K562 (cell line): ENCODE results near the gene GCK. TPM values are rescaled to one million over a fixed set of nuclear protein-coding genes. Genes with fewer than 3 reads are reported as not detected.

ENCODE experiments used
- ATAC-seq: fragments of 200-7000 bp; cut with Tn5 transposase; 3 replicates; pipeline ENCODE4 v1.9.1; 2020; ENCODE audit warnings: moderate library complexity
- BruUV-seq: library from RNA; stranded (reverse); fragments of 400-500 nt; replicated peaks from 2 replicates; lab custom pipeline; 2021; lab: Mats Ljungman, UMichigan
- CTCF ChIA-PET: fragments of 300-600 bp; formaldehyde crosslinking; extraction: SDS; loops from one replicate; lab custom pipeline; 2021; ENCODE audit warnings: low intra/inter-chr PET ratio; lab: Yijun Ruan, JAX
- POLR2A ChIA-PET: fragments of 300-600, 350-650 bp; sonication (Branson Sonifier 250); formaldehyde crosslinking; extraction: SDS; loops from one replicate; lab custom pipeline; 2021; ENCODE audit warnings: antibody characterized with exemption, inconsistent platforms; lab: Yijun Ruan, JAX
- DNase-seq, 4 experiments: peaks; one replicate each; pipeline versions ENCODE4 v3.0.0 to v3.0.0-alpha.2; 2011 to 2018; ENCODE audit warnings: low spot score in 3 of 4, mixed read lengths in 3 of 4; ENCODE audit errors: extremely low read depth in 1 of 4
- FAIRE-seq: peaks from 2 replicates; lab custom pipeline; 2011; peaks lifted over from hg19 to GRCh38; lab: Jason Lieb, UNC
- H2AFZ ChIP-seq: 2 replicates; pipeline ENCODE4 v1.6.0; 2011; ENCODE audit warnings: low read depth, low read length, control low read depth, inconsistent platforms
- H3K27ac ChIP-seq: fragments of 200-600 bp; 3 replicates; pipeline ENCODE4 v1.8.0; 2011; ENCODE audit warnings: low read depth, mild to moderate bottlenecking, control low read depth, inconsistent platforms, low read length, moderate library complexity, mixed read lengths; ENCODE audit errors: extremely low read depth
- H3K27me3 ChIP-seq, 2 experiments: fragments of 300-600 bp in 1 of 2; 2 replicates in 1 of 2; 3 replicates in 1 of 2; pipeline versions ENCODE4 v1.6.0 to v1.8.0; 2011; ENCODE audit warnings: inconsistent platforms in 2 of 2, low read length in 2 of 2, mild to moderate bottlenecking in 1 of 2, mixed read lengths in 1 of 2, moderate library complexity in 1 of 2; ENCODE audit not compliant: control insufficient read depth in 2 of 2, insufficient read depth in 2 of 2
- H3K36me3 ChIP-seq: fragments of 300-600 bp; 3 replicates; pipeline ENCODE4 v1.8.0; 2011; ENCODE audit warnings: mild to moderate bottlenecking, low read length, inconsistent platforms; ENCODE audit not compliant: control insufficient read depth, insufficient read depth
- H3K4me1 ChIP-seq, 2 experiments: fragments of 200-600 bp in 1 of 2; replicated peaks in 1 of 2; 2 replicates in 1 of 2; 3 replicates in 1 of 2; pipeline versions ENCODE4 v1.5.1 to v1.8.0; 2011; ENCODE audit warnings: inconsistent platforms in 2 of 2, low read length in 2 of 2, mild to moderate bottlenecking in 1 of 2, mixed read lengths in 1 of 2, moderate library complexity in 1 of 2; ENCODE audit not compliant: control insufficient read depth in 2 of 2, insufficient read depth in 2 of 2
- H3K4me2 ChIP-seq: 2 replicates; pipeline ENCODE4 v1.6.1; 2011; ENCODE audit warnings: low read length, control low read depth, inconsistent platforms, mixed read lengths; ENCODE audit not compliant: insufficient read depth
- H3K4me3 ChIP-seq: fragments of 200-600 bp; sonication (generic), shearing (Covaris generic); 2 replicates; pipeline ENCODE4 v1.5.1; 2016; ENCODE audit warnings: control low read depth, inconsistent platforms
- H3K79me2 ChIP-seq: fragments of 200-600 bp; 3 replicates; pipeline ENCODE4 v1.8.0; 2011; ENCODE audit warnings: low read length, inconsistent platforms; ENCODE audit not compliant: control insufficient read depth, insufficient read depth
- H3K9ac ChIP-seq, 2 experiments: 2 replicates each; pipeline versions ENCODE4 v1.6.0 to v1.6.1; 2011; ENCODE audit warnings: low read depth in 2 of 2, low read length in 2 of 2, control low read depth in 1 of 2, inconsistent platforms in 1 of 2, mild to moderate bottlenecking in 1 of 2, mixed read lengths in 1 of 2; ENCODE audit not compliant: insufficient read depth in 1 of 2
- H3K9me1 ChIP-seq: one replicate; pipeline ENCODE4 v1.6.0; 2011; ENCODE audit warnings: inconsistent platforms, mild to moderate bottlenecking, low read length, moderate library complexity; ENCODE audit not compliant: control insufficient read depth, insufficient read depth
- H3K9me3 ChIP-seq: replicated peaks from 2 replicates; pipeline ENCODE4 v1.5.1; 2011; ENCODE audit warnings: low read depth, low read length, inconsistent platforms; ENCODE audit not compliant: control insufficient read depth, insufficient read depth
- H4K20me1 ChIP-seq: replicated peaks from 2 replicates; pipeline ENCODE4 v1.6.1; 2011; ENCODE audit warnings: low read length, inconsistent platforms, mixed read lengths; ENCODE audit not compliant: control insufficient read depth, insufficient read depth
- GTF2B ChIP-seq: IDR thresholded peaks from 2 replicates; pipeline ENCODE4 v1.6.1; 2011; ENCODE audit not compliant: insufficient read length; ENCODE audit errors: extremely low read depth
- LEF1 ChIP-seq: fragments of 450-650 bp; IDR thresholded peaks from 2 replicates; pipeline ENCODE4 v1.6.1; 2016; ENCODE audit warnings: mild to moderate bottlenecking
- MAX ChIP-seq: sonication (generic); formaldehyde crosslinking; IDR thresholded peaks from 2 replicates; pipeline ENCODE4 v1.9.0; 2022; ENCODE audit warnings: mild to moderate bottlenecking, missing genetic modification reagents
- MEIS2 ChIP-seq: fragments of 450-650 bp; IDR thresholded peaks from 2 replicates; pipeline ENCODE4 v1.6.1; 2014; ENCODE audit warnings: mild to moderate bottlenecking; ENCODE audit not compliant: partially characterized antibody
- PKNOX1 ChIP-seq: fragments of 450-650 bp; IDR thresholded peaks from 2 replicates; pipeline ENCODE4 v1.6.1; 2016
- PML ChIP-seq: IDR thresholded peaks from 2 replicates; pipeline ENCODE4 v1.6.1; 2012; ENCODE audit warnings: low read length, inconsistent platforms
- TCF7 ChIP-seq: sonication (generic); IDR thresholded peaks from 2 replicates; pipeline ENCODE4 v1.6.1; 2016; ENCODE audit warnings: antibody characterized with exemption, borderline replicate concordance
- TCFL5 ChIP-seq: fragments of 250-450 bp; sonication (Bioruptor Pico); conservative IDR thresholded peaks from 2 replicates; pipeline ENCODE4 v1.6.1; 2021; ENCODE audit warnings: mild to moderate bottlenecking, moderate library complexity, matching md5 sums
- ZNF174 ChIP-seq: fragments of 250-450 bp; sonication (Bioruptor Pico); IDR thresholded peaks from 2 replicates; pipeline ENCODE4 v1.4.0; 2020; ENCODE audit warnings: mild to moderate bottlenecking
- ZNF280B ChIP-seq: fragments of 250-450 bp; sonication (Bioruptor Pico); IDR thresholded peaks from 2 replicates; pipeline ENCODE4 v1.5.1; 2021; ENCODE audit warnings: mild to moderate bottlenecking
- ZNF408 ChIP-seq: fragments of 250-450 bp; sonication (Bioruptor Pico); IDR thresholded peaks from 2 replicates; pipeline ENCODE4 v1.4.0; 2020; ENCODE audit warnings: low read depth, mild to moderate bottlenecking, moderate library complexity
- WGBS: fragments of 100-300 bp; shearing (Covaris generic); methylation state at CpG from one replicate; pipeline ENCODE4 v1.1.6; 2016; ENCODE audit warnings: low coverage, mixed read lengths; ENCODE audit not compliant: insufficient coverage; ENCODE audit errors: missing lambda C conversion rate; 5-methylcytosine and 5-hydroxymethylcytosine counted together
- in situ Hi-C: fragments of 300-500 bp; cut with MboI; formaldehyde crosslinking; loops from 4 replicates; pipeline ENCODE4 v1.15.0; 2018; ENCODE audit warnings: inconsistent platforms, mixed read lengths
- intact Hi-C: fragments of 100-400 bp; cut with micrococcal nuclease; formaldehyde crosslinking; loops from 2 replicates; pipeline ENCODE4 v1.14.2; 2022
- polyA plus RNA-seq, 8 experiments: library from polyadenylated mRNA; depleted of rRNA in 4 of 8; stranded (reverse) in 5 of 8; unstranded in 3 of 8; fragments of >200 nt; fragmentation: Nextera tagmentation in 2 of 8; fragmentation: Illumina TruSeq in 1 of 8; extraction: Ambion mirVana in 2 of 8; extraction: Trizol in 1 of 8; gene quantifications; 2 replicates each; pipeline versions ENCODE4 v1.2.1 to v1.2.3, GENCODE V29; 2011 to 2014; ENCODE audit warnings: inconsistent platforms in 1 of 8, missing spikeins in 1 of 8
- total RNA-seq, 7 experiments: library from RNA; depleted of rRNA in 6 of 7; stranded (reverse); fragments of >200 nt in 6 of 7; fragmentation: Illumina TruSeq in 2 of 7; extraction: Trizol in 2 of 7; gene quantifications; 2 replicates each; pipeline versions ENCODE4 v1.2.1 to v1.2.3, GENCODE V29; 2011 to 2021; ENCODE audit warnings: low replicate concordance in 1 of 7

The GCK gene
- total and polyA plus RNA-seq, 9 of the 15 experiments (the other 6 are each of a cell fraction or from before 2014, with no cell fraction given): 0.11 to 0.55 (median 0.16) TPM; not detected in 3

GRCh38 chr7:44103566-44103922 lies 85.7 kb downstream of the GCK start:
- peaks cover 17 to 39% of the 10 kb centered on the region in 2 experiments; a peak in 4 of 5 replicates for H3K27me3 ChIP-seq
- ATAC-seq (no peak), DNase-seq (no peak), FAIRE-seq (no peak)
- in situ Hi-C loops: no loop called here
- WGBS: 23% methylated on average over 7 of the region's 8 CpGs
- no peak overlapping the region for H3K4me3 ChIP-seq
- H2AFZ ChIP-seq: no peak overlapping the region
- H3K9me1 ChIP-seq: no peaks in the 10 kb centered on the region
- H3K27ac ChIP-seq: no peak overlapping the region
- H3K36me3 ChIP-seq: no peaks in the 10 kb centered on the region
- no peaks in the 10 kb centered on the region for H3K9me3 ChIP-seq
- H3K79me2 ChIP-seq: no peaks in the 10 kb centered on the region
- 0 out of 2 replicates have a peak, but pooled peaks cover 6% of the 10 kb centered on the region for H4K20me1 ChIP-seq
- ChIA-PET POLR2A (interaction anchor here (1.0 kb wide), 1 partner anchor 19 kb away, joined by 3 read pairs; no protein-coding TSS in a partner anchor), CTCF (no interaction called here)
- BruUV-seq: no TSS peak
- no peak overlapping the region for H3K4me2 ChIP-seq
- intact Hi-C loops: no loop called here
- H3K9ac ChIP-seq: 0 out of 4 replicates have a peak overlapping the region, but pooled peaks of 1 of the 2 experiments have one; percentile 31
- H3K4me1 ChIP-seq: peaks cover 0 to 35% of the 10 kb centered on the region in 2 experiments; a peak in 4 of 5 replicates
- TF ChIP-seq PML (no peak), LEF1 (no peak)
- TF ChIP-seq, all 486 proteins: peak for 0

GRCh38 chr7:44102846-44103565 lies 86.2 kb downstream of the GCK start:
- H3K4me2 ChIP-seq: no peak overlapping the region
- in situ Hi-C loops (no loop called here), intact Hi-C loops (no loop called here)
- DNase-seq: no peak
- H3K79me2 ChIP-seq: no peaks in the 10 kb centered on the region
- H3K4me1 ChIP-seq: peaks cover 0 to 30% of the 10 kb centered on the region in 2 experiments; a peak in 4 of 5 replicates
- no peak for ATAC-seq
- H3K4me3 ChIP-seq: no peak overlapping the region
- FAIRE-seq: no peak
- no peaks in the 10 kb centered on the region for H3K9me3 ChIP-seq
- ChIA-PET POLR2A (interaction anchor here (0.7 to 1.0 kb wide), 2 partner anchors 20 to 102 kb away, joined by 3 read pairs; no protein-coding TSS in a partner anchor), CTCF (no interaction called here)
- WGBS: 20% methylated on average over 8 of the region's 8 CpGs
- H3K9ac ChIP-seq: peak overlapping the region in 1 of 2 experiments; percentile 56; a peak in 2 of 4 replicates
- H3K9me1 ChIP-seq: no peaks in the 10 kb centered on the region
- no peak for TF ChIP-seq TCFL5 (CRISPR knock-in tag)
- no peak for TF ChIP-seq MEIS2
- TF ChIP-seq ZNF408 (CRISPR knock-in tag): no peak
- no peak for TF ChIP-seq TCF7
- TF ChIP-seq PKNOX1: peak; percentile 56; the same call in 1 of the 2 replicates
- TF ChIP-seq ZNF174 (CRISPR knock-in tag): no peak
- 0 out of 2 replicates have a peak, but pooled peaks have one; percentile 22 for TF ChIP-seq MAX (CRISPR knock-in tag)
- no peak for TF ChIP-seq ZNF280B
- no peak for TF ChIP-seq GTF2B
- BruUV-seq: no TSS peak
- H3K27me3 ChIP-seq: peaks cover 17 to 36% of the 10 kb centered on the region in 2 experiments; a peak in 4 of 5 replicates
- no peak overlapping the region for H2AFZ ChIP-seq
- H4K20me1 ChIP-seq: 0 out of 2 replicates have a peak, but pooled peaks cover 4% of the 10 kb centered on the region
- H3K27ac ChIP-seq: no peak overlapping the region
- H3K36me3 ChIP-seq: no peaks in the 10 kb centered on the region
